Ishikawa (cell line): ENCODE results near the gene GABPB1.

Experiments
- EGR1 ChIP-seq: IDR thresholded peaks from 2 replicates; pipeline ENCODE4 v1.6.1; 2012
- FOXM1 ChIP-seq: IDR thresholded peaks from 2 replicates; pipeline ENCODE4 v1.6.1; 2012; ENCODE audit warnings: low read depth, borderline replicate concordance
- RAD21 ChIP-seq: IDR thresholded peaks from 2 replicates; pipeline ENCODE4 v1.6.1; 2012; ENCODE audit warnings: low read depth
- TCF12 ChIP-seq: IDR thresholded peaks from 2 replicates; pipeline ENCODE4 v1.6.1; 2012; ENCODE audit warnings: low read depth
- YY1 ChIP-seq: IDR thresholded peaks from 2 replicates; pipeline ENCODE4 v1.6.1; 2012; ENCODE audit warnings: low read depth
- TF ChIP-seq, protein P1 (sequence below): IDR thresholded peaks from 2 replicates; pipeline ENCODE4 v1.6.1; 2012
- TF ChIP-seq, protein P2 (sequence below): IDR thresholded peaks from 2 replicates; pipeline ENCODE4 v1.6.1; 2012; ENCODE audit warnings: low read depth, mild to moderate bottlenecking

DNA sequence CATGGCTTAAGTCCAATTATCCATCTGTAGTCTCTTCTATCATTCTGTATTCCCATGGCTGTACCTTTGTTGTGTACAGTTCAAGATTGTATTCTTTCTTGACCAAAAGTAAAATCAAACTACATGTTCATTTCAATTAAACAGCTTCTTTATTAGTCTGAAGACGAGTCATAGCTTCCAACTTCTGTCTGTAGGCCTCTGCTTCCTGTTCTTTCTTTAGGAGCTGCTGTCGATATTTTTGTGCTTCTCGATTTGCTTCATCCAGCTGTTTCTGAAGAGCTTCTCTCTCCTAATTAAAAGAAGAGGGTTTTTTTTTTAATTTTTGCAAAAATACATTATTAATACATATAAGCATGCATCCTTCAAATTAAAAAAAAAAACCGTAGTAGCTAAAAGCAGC, 76.5 kb downstream of the GABPB1 start:
- no peak for TF ChIP-seq TCF12
- TF ChIP-seq, protein P1, sequence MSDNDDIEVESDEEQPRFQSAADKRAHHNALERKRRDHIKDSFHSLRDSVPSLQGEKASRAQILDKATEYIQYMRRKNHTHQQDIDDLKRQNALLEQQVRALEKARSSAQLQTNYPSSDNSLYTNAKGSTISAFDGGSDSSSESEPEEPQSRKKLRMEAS, result no peak
- TF ChIP-seq YY1, result no peak
- TF ChIP-seq FOXM1, result no peak
- TF ChIP-seq, protein P2, sequence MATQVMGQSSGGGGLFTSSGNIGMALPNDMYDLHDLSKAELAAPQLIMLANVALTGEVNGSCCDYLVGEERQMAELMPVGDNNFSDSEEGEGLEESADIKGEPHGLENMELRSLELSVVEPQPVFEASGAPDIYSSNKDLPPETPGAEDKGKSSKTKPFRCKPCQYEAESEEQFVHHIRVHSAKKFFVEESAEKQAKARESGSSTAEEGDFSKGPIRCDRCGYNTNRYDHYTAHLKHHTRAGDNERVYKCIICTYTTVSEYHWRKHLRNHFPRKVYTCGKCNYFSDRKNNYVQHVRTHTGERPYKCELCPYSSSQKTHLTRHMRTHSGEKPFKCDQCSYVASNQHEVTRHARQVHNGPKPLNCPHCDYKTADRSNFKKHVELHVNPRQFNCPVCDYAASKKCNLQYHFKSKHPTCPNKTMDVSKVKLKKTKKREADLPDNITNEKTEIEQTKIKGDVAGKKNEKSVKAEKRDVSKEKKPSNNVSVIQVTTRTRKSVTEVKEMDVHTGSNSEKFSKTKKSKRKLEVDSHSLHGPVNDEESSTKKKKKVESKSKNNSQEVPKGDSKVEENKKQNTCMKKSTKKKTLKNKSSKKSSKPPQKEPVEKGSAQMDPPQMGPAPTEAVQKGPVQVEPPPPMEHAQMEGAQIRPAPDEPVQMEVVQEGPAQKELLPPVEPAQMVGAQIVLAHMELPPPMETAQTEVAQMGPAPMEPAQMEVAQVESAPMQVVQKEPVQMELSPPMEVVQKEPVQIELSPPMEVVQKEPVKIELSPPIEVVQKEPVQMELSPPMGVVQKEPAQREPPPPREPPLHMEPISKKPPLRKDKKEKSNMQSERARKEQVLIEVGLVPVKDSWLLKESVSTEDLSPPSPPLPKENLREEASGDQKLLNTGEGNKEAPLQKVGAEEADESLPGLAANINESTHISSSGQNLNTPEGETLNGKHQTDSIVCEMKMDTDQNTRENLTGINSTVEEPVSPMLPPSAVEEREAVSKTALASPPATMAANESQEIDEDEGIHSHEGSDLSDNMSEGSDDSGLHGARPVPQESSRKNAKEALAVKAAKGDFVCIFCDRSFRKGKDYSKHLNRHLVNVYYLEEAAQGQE, result no peak
- no peak for TF ChIP-seq EGR1
- no peak for TF ChIP-seq RAD21
